KMS-11 (cell line): ENCODE data around the gene NPC1.

Experiments used
- H2AFZ ChIP-seq: fragments of 200-600 bp; sonication (generic); 2 replicates; pipeline ENCODE4 v1.6.1; 2016; ENCODE audit warnings: antibody characterized with exemption, mixed run types, low read depth
- H3K27ac ChIP-seq: fragments of 200-600 bp; sonication (generic); 2 replicates; pipeline ENCODE4 v1.6.1; 2016; ENCODE audit warnings: mild to moderate bottlenecking, mixed run types
- H3K27me3 ChIP-seq: fragments of 200-600 bp; sonication (generic); 2 replicates; pipeline ENCODE4 v1.6.1; 2017; ENCODE audit warnings: mild to moderate bottlenecking, low read depth, mixed run types, moderate library complexity; ENCODE audit not compliant: insufficient read depth
- H3K36me3 ChIP-seq: fragments of 200-600 bp; sonication (generic); 2 replicates; pipeline ENCODE4 v1.6.1; 2017; ENCODE audit warnings: mild to moderate bottlenecking, mixed run types; ENCODE audit not compliant: insufficient read depth
- H3K4me1 ChIP-seq: fragments of 200-600 bp; sonication (generic); 2 replicates; pipeline ENCODE4 v1.6.1; 2016; ENCODE audit warnings: mild to moderate bottlenecking, low read depth, mixed run types; ENCODE audit not compliant: poor library complexity, severe bottlenecking
- H3K4me2 ChIP-seq: fragments of 200-600 bp; sonication (generic); 2 replicates; pipeline ENCODE4 v1.7.0; 2016; ENCODE audit warnings: mild to moderate bottlenecking, mixed run types
- H3K4me3 ChIP-seq: fragments of 200-600 bp; sonication (generic); IDR thresholded peaks from 2 replicates; pipeline ENCODE4 v1.6.1; 2017; ENCODE audit warnings: low read depth, low read length, mixed read lengths; ENCODE audit not compliant: insufficient read depth
- H3K79me2 ChIP-seq: fragments of 200-600 bp; sonication (generic); 2 replicates; pipeline ENCODE4 v1.6.1; 2016; ENCODE audit warnings: low read depth, mixed run types; ENCODE audit not compliant: insufficient read depth
- H3K9ac ChIP-seq: fragments of 200-600 bp; sonication (generic); 2 replicates; pipeline ENCODE4 v1.6.1; 2016; ENCODE audit warnings: mild to moderate bottlenecking, mixed run types
- H4K20me1 ChIP-seq: fragments of 200-600 bp; sonication (generic); 2 replicates; pipeline ENCODE4 v1.6.1; 2016; ENCODE audit warnings: mild to moderate bottlenecking, mixed run types; ENCODE audit not compliant: insufficient read depth
- TF ChIP-seq, protein P1 (sequence below): fragments of 200-600 bp; sonication (generic); conservative IDR thresholded peaks from 2 replicates; pipeline ENCODE4 v1.6.1; 2017; ENCODE audit warnings: low read depth, mild to moderate bottlenecking, antibody characterized with exemption, low read length, moderate library complexity, mixed read lengths

Gene NPC1

DNA sequence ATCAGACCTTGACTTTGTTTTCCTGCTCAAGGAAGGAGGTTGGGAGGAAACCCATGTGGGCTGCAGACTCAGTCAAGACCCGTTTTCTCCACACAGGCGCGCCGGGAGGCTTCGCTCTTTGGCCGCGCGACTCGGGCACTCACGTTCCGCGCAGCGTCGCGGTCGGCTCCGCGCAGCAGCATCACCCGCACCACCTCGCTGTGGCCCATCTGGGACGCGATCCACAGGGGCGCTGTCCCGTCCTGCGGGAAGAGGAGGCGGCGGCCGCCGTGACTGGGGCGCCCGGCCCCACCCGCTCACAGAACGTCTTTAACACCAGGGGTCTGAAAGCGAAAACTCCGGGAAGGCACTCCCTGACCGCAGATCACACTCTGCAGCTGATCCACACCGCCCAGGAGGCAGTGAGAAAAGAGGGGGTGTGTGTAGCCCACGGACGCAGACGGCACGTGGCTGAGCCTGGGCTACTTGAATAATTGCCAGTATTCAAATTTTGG lies 33.1 kb upstream of the NPC1 start:
- Histone ChIP-seq H3K9ac (no peak overlapping the region), H3K4me1 (peaks cover 70% of the 10 kb centered on the region), H3K79me2 (no peaks in the 10 kb centered on the region), H3K4me3 (no peak overlapping the region), H3K27me3 (no peaks in the 10 kb centered on the region), H2AFZ (no peak overlapping the region), H3K27ac (no peak overlapping the region), H3K36me3 (no peaks in the 10 kb centered on the region), H3K4me2 (no peak overlapping the region), H4K20me1 (no peaks in the 10 kb centered on the region)
- TF ChIP-seq, protein P1, sequence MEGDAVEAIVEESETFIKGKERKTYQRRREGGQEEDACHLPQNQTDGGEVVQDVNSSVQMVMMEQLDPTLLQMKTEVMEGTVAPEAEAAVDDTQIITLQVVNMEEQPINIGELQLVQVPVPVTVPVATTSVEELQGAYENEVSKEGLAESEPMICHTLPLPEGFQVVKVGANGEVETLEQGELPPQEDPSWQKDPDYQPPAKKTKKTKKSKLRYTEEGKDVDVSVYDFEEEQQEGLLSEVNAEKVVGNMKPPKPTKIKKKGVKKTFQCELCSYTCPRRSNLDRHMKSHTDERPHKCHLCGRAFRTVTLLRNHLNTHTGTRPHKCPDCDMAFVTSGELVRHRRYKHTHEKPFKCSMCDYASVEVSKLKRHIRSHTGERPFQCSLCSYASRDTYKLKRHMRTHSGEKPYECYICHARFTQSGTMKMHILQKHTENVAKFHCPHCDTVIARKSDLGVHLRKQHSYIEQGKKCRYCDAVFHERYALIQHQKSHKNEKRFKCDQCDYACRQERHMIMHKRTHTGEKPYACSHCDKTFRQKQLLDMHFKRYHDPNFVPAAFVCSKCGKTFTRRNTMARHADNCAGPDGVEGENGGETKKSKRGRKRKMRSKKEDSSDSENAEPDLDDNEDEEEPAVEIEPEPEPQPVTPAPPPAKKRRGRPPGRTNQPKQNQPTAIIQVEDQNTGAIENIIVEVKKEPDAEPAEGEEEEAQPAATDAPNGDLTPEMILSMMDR = no peak

GRCh38 chr18:23618862-23619387 lies 32.6 kb upstream of the NPC1 start:
- Histone ChIP-seq H3K27me3 (no peaks in the 10 kb centered on the region), H3K36me3 (no peaks in the 10 kb centered on the region), H2AFZ (no peak overlapping the region), H3K79me2 (no peaks in the 10 kb centered on the region), H3K4me2 (peak overlapping the region; percentile 71; the same call in 1 of the 2 replicates), H3K9ac (no peak overlapping the region; the same call in 1 of the 2 replicates), H4K20me1 (no peaks in the 10 kb centered on the region), H3K27ac (peak overlapping the region; percentile 95), H3K4me1 (peaks cover 76% of the 10 kb centered on the region), H3K4me3 (no peak overlapping the region)
- TF ChIP-seq, protein P1 = no peak

- peak overlapping the region; percentile 72 for H3K9ac ChIP-seq
- no peak overlapping the region for H3K4me3 ChIP-seq
- peaks cover 87% of the 10 kb centered on the region for H3K4me1 ChIP-seq
- no peaks in the 10 kb centered on the region for H4K20me1 ChIP-seq
- H3K4me2 ChIP-seq = peak overlapping the region; percentile 71
- no peaks in the 10 kb centered on the region for H3K79me2 ChIP-seq
- peak overlapping the region; percentile 55 for H2AFZ ChIP-seq
- H3K27ac ChIP-seq = peak overlapping the region; percentile 95
- H3K36me3 ChIP-seq = no peaks in the 10 kb centered on the region
- no peaks in the 10 kb centered on the region for H3K27me3 ChIP-seq
- TF ChIP-seq, protein P1 = no peak
Measured at GRCh38 chr18:23617412-23618014, 31.2 kb upstream of the NPC1 start.

DNA sequence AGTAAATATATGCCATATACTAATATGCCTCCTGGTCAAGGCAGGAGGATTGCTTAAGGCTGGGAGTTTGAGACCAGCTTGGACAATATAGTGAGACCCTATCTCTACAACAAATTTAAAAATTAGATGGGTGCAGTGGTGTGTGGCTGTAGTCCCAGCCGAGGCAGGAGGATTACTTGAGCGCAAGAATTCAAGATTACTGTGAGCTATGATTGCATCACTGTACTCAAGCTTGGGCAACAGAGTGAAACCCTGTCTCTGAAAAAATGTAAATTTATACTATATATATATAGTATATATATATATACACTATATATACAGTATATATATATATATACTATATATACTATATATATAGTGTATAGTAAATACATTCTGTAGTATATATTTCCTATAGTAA lies 30.0 kb upstream of the NPC1 start:
- TF ChIP-seq, protein P1 = no peak

More for the DNA sequence above, 30.0 kb upstream of the NPC1 start:
- Histone ChIP-seq H3K9ac (no peak overlapping the region), H3K4me1 (peaks cover 78% of the 10 kb centered on the region), H4K20me1 (no peaks in the 10 kb centered on the region), H3K4me2 (peak overlapping the region; percentile 71; the same call in 1 of the 2 replicates), H2AFZ (no peak overlapping the region), H3K4me3 (no peak overlapping the region), H3K79me2 (no peaks in the 10 kb centered on the region), H3K27me3 (no peaks in the 10 kb centered on the region), H3K36me3 (no peaks in the 10 kb centered on the region), H3K27ac (no peak overlapping the region)
